Activated CD4-positive, alpha-beta memory T cell treated with anti-CD3 and anti-CD28 coated beads, Interleukin-2, amount 10 ng/mL, durations not matched to agents 7 days and 5 days (primary cell): ENCODE results near the gene MMP12. TPM values are rescaled to one million over a fixed set of nuclear protein-coding genes. Genes with fewer than 3 reads are reported as not detected.
A peak's percentile ranks its signal among the peaks of the same experiment; 100 is the strongest.

Experiments used
- CTCF ChIA-PET: fragments of 350-600 bp; sonication (Branson Sonifier 250); formaldehyde crosslinking; loops from one replicate; lab custom pipeline; 2021; ENCODE audit warnings: antibody characterized with exemption, inconsistent platforms; lab: Charles Lee
- POLR2A ChIA-PET: fragments of 350-600 bp; sonication (Branson Sonifier 250); formaldehyde crosslinking; loops from one replicate; lab custom pipeline; 2021; ENCODE audit warnings: antibody characterized with exemption; lab: Charles Lee
- DNase-seq: peaks from one replicate; pipeline ENCODE4 v3.0.0-alpha.2; 2020
- H3K27ac Mint-ChIP-seq: one replicate; pipeline ENCODE4 v1.8.0; 2021; ENCODE audit warnings: mild to moderate bottlenecking, mixed read lengths
- H3K27me3 Mint-ChIP-seq: one replicate; pipeline ENCODE4 v1.8.0; 2021; ENCODE audit warnings: mixed read lengths
- H3K36me3 Mint-ChIP-seq: one replicate; pipeline ENCODE4 v1.8.0; 2021; ENCODE audit warnings: low read depth, mixed read lengths
- H3K4me1 Mint-ChIP-seq: one replicate; pipeline ENCODE4 v1.8.0; 2021; ENCODE audit warnings: mixed read lengths
- H3K4me3 Mint-ChIP-seq: one replicate; pipeline ENCODE4 v1.8.0; 2021; ENCODE audit warnings: mild to moderate bottlenecking, mixed read lengths
- H3K9me3 Mint-ChIP-seq: one replicate; pipeline ENCODE4 v1.8.0; 2021; ENCODE audit warnings: mixed read lengths
- total RNA-seq, 2 experiments: library from RNA; stranded (reverse); gene quantifications; one replicate each; pipeline ENCODE4 v1.2.3, GENCODE V29; 2021

Gene MMP12
- total RNA-seq, 2 experiments from 2014 or later, result not detected

DNA sequence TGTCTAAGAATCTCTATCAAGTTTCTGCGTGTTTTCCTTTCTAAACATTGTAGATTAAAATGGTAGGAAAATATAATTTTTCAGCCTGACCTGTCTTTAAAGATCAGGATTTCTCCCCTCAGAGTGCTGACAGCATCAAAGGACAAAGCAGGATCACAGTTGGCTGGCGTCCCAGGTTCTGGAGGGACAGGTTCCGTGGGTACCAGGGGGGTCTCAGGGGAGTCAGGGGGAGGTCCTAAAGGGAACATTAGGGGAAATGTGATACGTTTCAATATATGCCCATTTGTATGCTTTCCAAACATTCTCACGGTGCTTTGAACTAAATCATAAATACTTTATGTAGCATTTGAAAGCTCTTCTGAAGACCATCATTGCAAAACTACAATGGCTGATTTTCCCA, 34.8 kb downstream of the MMP12 start:
- Mint-ChIP-seq H3K36me3 (no peaks in the 10 kb centered on the region), H3K4me1 (no peaks in the 10 kb centered on the region), H3K9me3 (no peaks in the 10 kb centered on the region), H3K27ac (no peak overlapping the region), H3K27me3 (peaks cover 3% of the 10 kb centered on the region), H3K4me3 (no peak overlapping the region)
- no peak for DNase-seq
- CTCF ChIA-PET, result no interaction called here
- POLR2A ChIA-PET, result no interaction called here

DNA sequence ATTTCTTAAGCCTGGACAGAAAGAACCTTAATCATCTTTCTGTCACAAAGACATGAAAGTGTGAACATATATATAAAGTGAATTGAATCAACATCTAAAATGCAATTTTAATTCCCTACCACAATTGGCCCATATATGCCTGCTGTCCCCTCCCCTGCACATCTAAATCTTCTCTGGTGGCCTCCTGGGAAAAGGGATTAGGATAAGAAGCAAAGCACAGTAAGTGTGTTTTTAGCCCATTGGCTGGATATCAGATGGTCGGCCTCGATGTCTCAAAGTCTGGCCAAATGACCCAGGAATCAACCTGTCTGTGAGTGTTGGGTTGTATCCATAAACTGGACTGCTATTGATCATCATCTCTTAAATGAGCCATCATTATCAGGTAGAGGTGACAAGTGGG, 37.1 kb downstream of the MMP12 start:
- H3K36me3 Mint-ChIP-seq, result no peaks in the 10 kb centered on the region
- no peaks in the 10 kb centered on the region for H3K9me3 Mint-ChIP-seq
- POLR2A ChIA-PET, result no interaction called here
- DNase-seq, result no peak
- CTCF ChIA-PET, result no interaction called here
- no peaks in the 10 kb centered on the region for H3K4me1 Mint-ChIP-seq
- H3K4me3 Mint-ChIP-seq, result no peak overlapping the region
- peaks cover 3% of the 10 kb centered on the region for H3K27me3 Mint-ChIP-seq
- H3K27ac Mint-ChIP-seq, result no peak overlapping the region

DNA sequence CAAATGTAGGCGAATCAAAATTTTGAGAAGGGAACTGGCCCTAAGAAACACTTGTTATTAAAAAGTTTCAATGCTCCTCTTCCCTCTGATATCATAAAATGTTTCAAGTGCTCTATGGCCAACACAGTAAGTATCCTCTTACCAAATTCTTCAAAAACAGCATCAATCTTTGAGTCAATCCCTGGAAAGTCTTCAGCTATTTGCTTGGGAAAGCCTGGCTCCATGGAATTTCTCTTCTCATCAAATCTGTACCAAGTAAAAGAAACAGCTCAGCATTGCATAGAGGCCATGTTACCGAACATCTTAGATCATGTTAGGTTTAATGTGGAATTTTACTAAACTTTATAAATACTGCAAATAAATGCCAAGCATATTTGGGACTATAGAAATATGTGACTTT, 37.6 kb downstream of the MMP12 start:
- H3K27ac Mint-ChIP-seq, result no peak overlapping the region
- H3K36me3 Mint-ChIP-seq, result no peaks in the 10 kb centered on the region
- no peaks in the 10 kb centered on the region for H3K4me1 Mint-ChIP-seq
- H3K27me3 Mint-ChIP-seq, result peaks cover 6% of the 10 kb centered on the region
- POLR2A ChIA-PET, result no interaction called here
- CTCF ChIA-PET, result no interaction called here
- no peak overlapping the region for H3K4me3 Mint-ChIP-seq
- no peaks in the 10 kb centered on the region for H3K9me3 Mint-ChIP-seq
- DNase-seq, result no peak

DNA sequence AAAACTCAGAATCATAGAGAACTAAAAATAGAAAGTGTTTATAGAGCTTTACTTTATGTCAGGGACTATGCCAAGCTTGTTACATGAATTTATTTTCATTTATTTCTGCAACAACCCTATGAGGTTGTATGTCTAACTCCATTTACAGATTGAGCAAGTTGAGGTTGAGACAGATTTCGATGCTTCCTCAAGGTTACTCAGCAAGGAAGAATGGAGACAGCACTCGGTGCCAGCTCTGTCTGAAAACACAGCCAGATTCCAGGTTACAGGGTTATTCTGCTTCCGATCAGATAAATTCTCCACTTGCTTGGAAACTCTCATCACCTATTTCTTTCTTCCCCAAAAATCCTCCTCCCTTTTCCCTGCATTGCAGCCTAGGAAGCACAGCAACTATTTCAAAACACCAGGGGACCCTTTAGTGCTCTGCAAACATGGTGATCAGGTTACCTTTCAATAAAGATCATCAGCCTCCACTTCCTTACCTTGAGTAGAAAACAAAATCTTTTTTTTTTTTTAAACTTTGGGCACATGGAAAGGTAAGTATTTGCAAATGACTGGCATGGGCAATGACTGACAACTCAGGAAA, 38.4 kb downstream of the MMP12 start:
- peaks cover 13% of the 10 kb centered on the region for H3K27me3 Mint-ChIP-seq
- no peaks in the 10 kb centered on the region for H3K4me1 Mint-ChIP-seq
- no peaks in the 10 kb centered on the region for H3K9me3 Mint-ChIP-seq
- POLR2A ChIA-PET, result no interaction called here
- CTCF ChIA-PET, result no interaction called here
- no peaks in the 10 kb centered on the region for H3K36me3 Mint-ChIP-seq
- H3K27ac Mint-ChIP-seq, result no peak overlapping the region
- H3K4me3 Mint-ChIP-seq, result no peak overlapping the region
- no peak for DNase-seq

DNA sequence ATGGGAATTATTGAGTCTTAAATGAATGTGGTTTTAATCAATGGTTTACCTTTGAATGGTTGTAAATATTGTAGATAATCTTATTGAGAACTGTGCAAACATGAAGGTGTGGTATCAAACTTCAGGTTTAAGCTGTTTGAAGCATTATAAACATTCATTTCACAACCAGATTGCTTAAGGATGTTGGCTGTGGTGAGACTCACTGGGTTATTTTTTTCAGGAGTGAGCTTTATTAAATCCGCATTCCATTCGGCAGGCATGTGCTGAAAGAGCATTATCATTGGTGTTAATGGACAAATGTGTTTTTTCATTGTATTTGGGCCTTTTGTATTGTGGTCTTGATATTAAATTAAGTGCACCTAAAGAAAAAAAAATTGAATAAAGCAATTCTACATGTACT, 41.1 kb downstream of the MMP12 start:
- H3K4me1 Mint-ChIP-seq, result no peaks in the 10 kb centered on the region
- H3K4me3 Mint-ChIP-seq, result no peak overlapping the region
- ChIA-PET POLR2A (no interaction called here), CTCF (no interaction called here)
- peaks cover 23% of the 10 kb centered on the region for H3K27me3 Mint-ChIP-seq
- no peaks in the 10 kb centered on the region for H3K9me3 Mint-ChIP-seq
- no peak overlapping the region for H3K27ac Mint-ChIP-seq
- no peaks in the 10 kb centered on the region for H3K36me3 Mint-ChIP-seq
- no peak for DNase-seq

DNA sequence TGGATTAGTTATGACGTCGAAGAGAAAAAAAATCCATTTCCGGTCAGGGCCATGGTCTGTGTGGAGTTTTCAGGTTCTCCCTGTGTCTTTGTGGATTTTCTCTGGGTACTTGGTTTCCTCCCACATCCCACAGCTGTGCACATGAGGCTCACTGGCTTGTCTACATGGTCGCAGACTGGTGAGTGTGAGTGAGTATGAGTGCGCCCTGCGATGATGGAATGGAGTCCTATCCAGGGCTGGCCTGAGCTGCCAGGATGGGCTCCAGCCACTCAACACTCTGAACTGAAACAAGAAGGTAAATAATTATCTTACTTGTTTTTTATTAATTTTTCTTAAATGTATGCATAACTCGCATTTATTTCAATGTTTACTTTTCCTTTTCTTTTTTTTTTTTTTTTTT, 42.2 kb downstream of the MMP12 start:
- ChIA-PET POLR2A (no interaction called here), CTCF (no interaction called here)
- no peak overlapping the region for H3K27ac Mint-ChIP-seq
- no peak for DNase-seq
- H3K4me3 Mint-ChIP-seq, result no peak overlapping the region
- H3K4me1 Mint-ChIP-seq, result no peaks in the 10 kb centered on the region
- no peaks in the 10 kb centered on the region for H3K9me3 Mint-ChIP-seq
- peaks cover 23% of the 10 kb centered on the region for H3K27me3 Mint-ChIP-seq
- H3K36me3 Mint-ChIP-seq, result no peaks in the 10 kb centered on the region

DNA sequence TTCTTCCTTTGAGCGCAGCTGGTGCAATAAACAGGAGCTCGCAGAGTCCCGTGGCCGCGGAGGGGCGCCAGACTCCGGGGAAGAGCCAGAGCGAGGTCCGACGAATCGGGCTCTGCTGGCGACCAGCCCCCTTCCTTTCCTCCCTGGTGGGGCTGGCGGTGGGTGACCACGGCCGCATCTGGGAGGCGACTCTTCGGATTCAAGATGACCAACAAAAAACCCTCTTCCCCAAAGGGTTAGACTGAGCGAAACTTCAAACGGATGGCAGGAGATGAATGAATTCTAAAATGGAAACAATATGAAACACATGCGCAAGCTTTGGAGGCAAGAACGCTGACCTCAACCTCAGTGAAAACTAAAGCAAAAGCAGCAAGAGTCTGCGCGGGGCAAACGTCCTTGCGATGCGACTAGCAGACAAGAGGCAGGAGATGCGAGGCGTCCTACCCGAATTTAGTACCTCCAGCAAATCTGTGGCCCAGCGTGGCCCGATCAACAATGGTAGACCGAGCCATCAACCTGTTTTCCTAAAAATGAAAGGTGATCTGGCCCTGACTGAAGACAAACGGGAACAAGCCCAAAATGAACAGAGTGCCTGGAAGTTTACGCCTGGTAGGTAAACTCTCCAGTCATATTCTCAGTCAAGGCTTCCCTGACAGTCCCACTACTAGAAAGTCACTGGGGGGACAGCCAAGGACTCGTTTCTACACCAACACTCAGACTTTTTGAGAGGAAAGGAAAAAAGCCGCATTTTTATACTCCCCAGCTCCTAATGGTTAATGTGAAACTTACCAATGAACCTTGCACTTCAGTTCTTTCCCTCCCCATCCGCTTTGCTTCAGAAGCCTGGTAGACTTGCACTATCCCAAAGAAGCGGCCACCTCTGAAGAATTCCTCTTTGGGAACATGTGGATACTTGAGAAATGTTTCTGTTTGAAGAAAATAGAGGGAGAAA, 43.0 kb downstream of the MMP12 start:
- ChIA-PET POLR2A (no interaction called here), CTCF (interaction anchor here (1.1 kb wide), 1 partner anchor 11 kb away, joined by 3 read pairs; no protein-coding TSS in a partner anchor)
- H3K27ac Mint-ChIP-seq, result no peak overlapping the region

DNA sequence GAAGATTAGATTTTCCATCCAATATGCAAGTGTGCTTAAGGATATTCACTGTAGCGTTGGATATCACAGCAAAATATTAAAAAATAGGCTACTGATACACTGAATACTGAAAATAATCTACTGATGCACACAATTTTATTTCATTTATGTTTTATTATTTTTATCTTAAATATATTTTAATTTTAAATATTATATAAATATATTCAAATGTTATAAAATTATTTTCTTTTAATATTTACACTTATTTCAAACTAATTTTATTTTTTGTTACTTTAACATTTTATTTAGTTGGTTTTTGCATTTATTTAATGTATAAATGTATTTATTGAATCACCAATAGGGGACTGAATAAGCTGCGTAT, 43.7 kb downstream of the MMP12 start:
- no peaks in the 10 kb centered on the region for H3K9me3 Mint-ChIP-seq
- H3K36me3 Mint-ChIP-seq, result no peaks in the 10 kb centered on the region
- H3K4me1 Mint-ChIP-seq, result no peaks in the 10 kb centered on the region
- H3K27ac Mint-ChIP-seq, result no peak overlapping the region
- ChIA-PET POLR2A (no interaction called here), CTCF (interaction anchor here (1.1 kb wide), 1 partner anchor 12 kb away, joined by 3 read pairs; no protein-coding TSS in a partner anchor)
- H3K27me3 Mint-ChIP-seq, result peaks cover 23% of the 10 kb centered on the region
- DNase-seq, result no peak
- H3K4me3 Mint-ChIP-seq, result no peak overlapping the region

More for the DNA sequence above, 43.0 kb downstream of the MMP12 start:
- Mint-ChIP-seq H3K4me1 (no peaks in the 10 kb centered on the region), H3K27me3 (peaks cover 23% of the 10 kb centered on the region), H3K9me3 (no peaks in the 10 kb centered on the region), H3K4me3 (no peak overlapping the region), H3K36me3 (no peaks in the 10 kb centered on the region)
- DNase-seq, result peak; percentile 23

DNA sequence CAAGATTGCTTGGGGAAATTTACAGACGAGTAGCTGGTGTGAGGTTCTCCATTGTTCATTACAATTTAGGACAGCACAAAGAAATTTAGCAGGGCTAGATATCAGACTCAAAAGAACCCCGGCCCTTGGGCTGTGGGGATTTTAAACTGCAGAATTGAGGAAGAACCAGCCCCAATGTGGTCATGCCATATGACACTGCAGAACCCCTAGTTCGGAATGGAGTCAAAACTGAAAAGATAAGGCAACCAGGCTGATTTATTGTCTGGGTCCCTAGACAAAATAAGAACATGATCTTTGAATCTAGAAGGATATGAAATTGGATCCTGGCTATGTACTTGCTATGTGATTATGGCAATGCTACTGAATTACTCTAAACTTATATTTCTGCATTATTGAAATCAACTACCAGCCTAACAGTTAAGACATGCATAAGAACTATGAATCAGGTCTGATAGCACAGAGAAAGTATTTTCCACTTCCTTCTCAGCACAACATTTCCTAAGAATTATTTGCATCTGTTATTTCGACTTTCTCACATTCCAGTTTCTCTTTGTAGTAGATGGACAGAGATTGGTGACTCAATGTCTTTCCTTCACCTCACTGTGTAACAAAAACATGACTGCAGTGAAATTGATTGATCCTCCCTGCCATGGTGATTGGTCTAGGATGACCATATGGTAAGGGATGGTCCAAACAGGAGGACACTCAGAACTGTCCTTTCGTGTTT, 44.6 kb downstream of the MMP12 start:
- CTCF ChIA-PET, result no interaction called here
- H3K4me3 Mint-ChIP-seq, result no peak overlapping the region
- H3K9me3 Mint-ChIP-seq, result no peaks in the 10 kb centered on the region
- H3K27ac Mint-ChIP-seq, result no peak overlapping the region
- POLR2A ChIA-PET, result no interaction called here
- no peaks in the 10 kb centered on the region for H3K36me3 Mint-ChIP-seq
- H3K27me3 Mint-ChIP-seq, result peaks cover 19% of the 10 kb centered on the region
- no peaks in the 10 kb centered on the region for H3K4me1 Mint-ChIP-seq
- DNase-seq, result no peak

DNA sequence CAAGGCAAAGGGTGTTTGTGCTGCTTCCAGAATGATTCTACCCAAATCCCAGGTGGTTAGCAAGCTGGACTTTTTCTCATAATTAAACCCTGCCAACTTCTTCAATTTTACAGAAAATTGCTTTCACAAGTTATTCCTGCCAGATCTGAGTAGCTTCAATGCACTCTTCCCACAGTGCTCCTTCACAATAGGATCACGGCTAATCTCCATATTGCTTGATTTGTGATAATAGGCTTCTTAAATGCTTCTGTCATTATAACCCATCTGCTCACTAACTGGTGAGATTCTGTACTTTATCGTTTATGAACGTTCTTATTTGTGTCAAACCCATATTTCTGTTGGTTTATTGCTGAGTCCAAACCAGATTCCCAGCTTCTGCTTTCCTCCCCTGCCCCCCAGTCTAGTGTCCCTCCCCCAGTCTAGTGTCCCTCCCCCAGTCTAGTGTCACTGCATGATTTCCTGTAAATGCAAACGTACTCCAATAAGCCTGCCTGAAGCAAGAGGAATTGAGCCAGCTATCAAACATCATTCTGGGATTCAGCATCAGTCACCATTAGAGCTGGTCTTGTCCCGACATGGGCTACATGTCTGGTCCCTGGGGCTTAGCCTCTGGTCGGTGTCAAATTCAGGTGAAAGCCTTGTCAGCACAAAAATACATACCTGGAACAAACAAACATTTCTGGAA, 45.3 kb downstream of the MMP12 start:
- no peak for DNase-seq
- H3K27me3 Mint-ChIP-seq, result peaks cover 19% of the 10 kb centered on the region
- no peak overlapping the region for H3K4me3 Mint-ChIP-seq
- CTCF ChIA-PET, result no interaction called here
- H3K36me3 Mint-ChIP-seq, result no peaks in the 10 kb centered on the region
- H3K4me1 Mint-ChIP-seq, result no peaks in the 10 kb centered on the region
- no peaks in the 10 kb centered on the region for H3K9me3 Mint-ChIP-seq
- no peak overlapping the region for H3K27ac Mint-ChIP-seq
- POLR2A ChIA-PET, result no interaction called here

DNA sequence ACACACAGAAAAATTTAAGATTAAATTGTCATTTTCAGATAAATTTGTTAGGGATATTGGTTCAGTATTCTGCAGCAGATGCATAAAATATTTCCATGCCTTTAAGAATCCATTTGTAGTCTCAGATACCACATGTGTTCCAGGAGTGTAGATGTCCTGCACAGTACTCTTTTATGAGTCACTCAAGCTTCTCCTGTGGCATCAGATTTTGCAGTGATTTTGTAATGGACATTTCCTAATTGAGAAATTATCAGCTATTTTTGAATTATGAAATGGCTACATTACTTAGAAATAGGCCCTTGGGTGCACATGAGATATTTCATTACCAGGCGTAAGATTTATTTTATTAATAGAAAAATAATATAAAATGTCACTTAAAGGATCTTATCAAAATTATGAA, 50.2 kb downstream of the MMP12 start:
- H3K4me3 Mint-ChIP-seq, result no peak overlapping the region
- no peaks in the 10 kb centered on the region for H3K36me3 Mint-ChIP-seq
- no peak for DNase-seq
- ChIA-PET POLR2A (no interaction called here), CTCF (no interaction called here)
- no peaks in the 10 kb centered on the region for H3K9me3 Mint-ChIP-seq
- H3K27ac Mint-ChIP-seq, result no peak overlapping the region
- H3K27me3 Mint-ChIP-seq, result peaks cover under 1% of the 10 kb centered on the region
- H3K4me1 Mint-ChIP-seq, result no peaks in the 10 kb centered on the region

DNA sequence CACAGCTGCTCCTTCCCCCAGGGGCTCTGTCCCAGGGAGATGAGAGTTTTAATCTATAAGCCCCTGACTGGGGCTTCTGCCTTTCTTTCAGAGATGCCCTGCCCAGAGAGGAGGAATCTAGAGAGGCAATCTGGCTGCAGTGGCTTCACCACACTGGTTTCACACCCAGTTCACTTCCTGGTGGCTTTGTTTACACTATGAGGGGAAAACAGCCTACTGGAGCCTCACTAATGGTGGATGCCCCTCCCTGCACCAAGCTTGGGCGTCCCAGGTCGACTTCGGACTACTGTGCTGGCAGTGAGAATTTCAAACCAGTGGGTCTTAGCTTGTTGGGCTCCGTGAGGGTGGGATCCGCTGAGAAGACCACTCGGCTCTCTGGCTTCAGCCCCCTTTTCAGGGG, 55.3 kb downstream of the MMP12 start:
- Mint-ChIP-seq H3K9me3 (no peaks in the 10 kb centered on the region), H3K36me3 (no peaks in the 10 kb centered on the region), H3K27me3 (peaks cover 2% of the 10 kb centered on the region), H3K4me1 (no peaks in the 10 kb centered on the region), H3K27ac (no peak overlapping the region), H3K4me3 (no peak overlapping the region)
- no peak for DNase-seq
- ChIA-PET POLR2A (no interaction called here), CTCF (no interaction called here)

DNA sequence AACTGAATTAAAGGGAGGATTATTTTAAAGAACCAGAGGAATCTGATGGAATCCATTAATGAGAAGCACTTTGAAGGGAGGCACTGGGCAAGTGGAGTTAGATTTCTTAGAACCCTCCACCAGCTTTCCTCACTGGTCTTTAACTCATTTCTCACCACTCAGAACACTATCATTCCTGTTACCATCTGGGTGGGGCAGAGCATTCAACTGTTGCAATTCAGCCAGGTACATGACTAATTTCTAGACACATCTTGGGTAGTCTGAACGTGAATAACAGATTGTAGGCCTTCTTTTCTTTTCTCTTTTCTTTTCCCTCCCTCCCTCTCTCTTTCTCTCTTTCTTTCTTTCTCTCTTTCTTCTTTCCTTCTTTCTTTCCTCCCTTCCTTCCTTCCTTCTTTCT, 61.3 kb downstream of the MMP12 start:
- ChIA-PET CTCF (no interaction called here), POLR2A (no interaction called here)
- Mint-ChIP-seq H3K36me3 (no peaks in the 10 kb centered on the region), H3K9me3 (no peaks in the 10 kb centered on the region), H3K4me1 (no peaks in the 10 kb centered on the region), H3K27ac (no peak overlapping the region), H3K27me3 (peaks cover 7% of the 10 kb centered on the region), H3K4me3 (no peak overlapping the region)
- DNase-seq, result no peak
